ENCODE results near the gene POGZ. TPM values are rescaled to one million over a fixed set of nuclear protein-coding genes. Genes with fewer than 3 reads are reported as not detected.
"Not testable (repeated sequence)": the region's sequence is repeated elsewhere in the genome, so short reads cannot be mapped to it uniquely, and the experiment has no call there.

Gene POGZ
- total RNA-seq, 1 experiment from 2014 or later, result 98.4 TPM

DNA sequence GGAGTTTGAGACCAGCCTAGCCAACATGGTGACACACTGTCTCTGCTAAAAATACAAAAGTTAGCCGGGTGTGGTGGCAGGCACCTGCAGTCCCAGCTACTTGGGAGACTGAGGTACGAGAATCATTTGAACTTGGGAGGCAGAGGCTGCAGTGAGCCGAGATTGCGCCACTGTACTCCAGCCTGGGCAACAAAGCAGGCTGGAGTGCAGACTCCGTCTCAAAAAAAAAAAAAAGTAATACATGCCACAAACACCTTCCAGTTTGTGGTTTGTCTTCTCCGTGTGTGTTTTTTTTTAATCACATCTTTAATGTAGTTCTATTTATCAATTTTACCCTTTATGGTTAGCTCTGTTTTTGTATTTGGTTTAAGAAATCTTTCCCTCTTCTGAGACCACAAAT, 22.3 kb downstream of the POGZ start:
- Histone ChIP-seq H3K9me3 (ENCODE audit: low read depth, low read length, poor library complexity, severe bottlenecking) (no peaks in the 10 kb centered on the region), H3K27ac (ENCODE audit: low read depth, low read length, poor library complexity, severe bottlenecking) (no peak overlapping the region), H3K4me1 (ENCODE audit: insufficient read depth, low read length, poor library complexity, severe bottlenecking) (no peaks in the 10 kb centered on the region), H3K36me3 (ENCODE audit: insufficient read depth, low read length, poor library complexity, severe bottlenecking) (peaks cover 24% of the 10 kb centered on the region), H3K27me3 (replicated peaks; ENCODE audit: insufficient read depth, low read depth, low read length, poor library complexity) (no peaks in the 10 kb centered on the region), H3K4me3 (ENCODE audit: low read depth, low read length, poor library complexity, severe bottlenecking) (no peak overlapping the region)
- ChIA-PET POLR2A (ENCODE audit: low non-redundant PET) (no interaction called here), CTCF (no interaction called here)
- intact Hi-C loops (cut with micrococcal nuclease; ENCODE audit: unreplicated experiment), result no loop called here
- BruUV-seq (replicated peaks), result no TSS peak
- TF ChIP-seq, protein P1, sequence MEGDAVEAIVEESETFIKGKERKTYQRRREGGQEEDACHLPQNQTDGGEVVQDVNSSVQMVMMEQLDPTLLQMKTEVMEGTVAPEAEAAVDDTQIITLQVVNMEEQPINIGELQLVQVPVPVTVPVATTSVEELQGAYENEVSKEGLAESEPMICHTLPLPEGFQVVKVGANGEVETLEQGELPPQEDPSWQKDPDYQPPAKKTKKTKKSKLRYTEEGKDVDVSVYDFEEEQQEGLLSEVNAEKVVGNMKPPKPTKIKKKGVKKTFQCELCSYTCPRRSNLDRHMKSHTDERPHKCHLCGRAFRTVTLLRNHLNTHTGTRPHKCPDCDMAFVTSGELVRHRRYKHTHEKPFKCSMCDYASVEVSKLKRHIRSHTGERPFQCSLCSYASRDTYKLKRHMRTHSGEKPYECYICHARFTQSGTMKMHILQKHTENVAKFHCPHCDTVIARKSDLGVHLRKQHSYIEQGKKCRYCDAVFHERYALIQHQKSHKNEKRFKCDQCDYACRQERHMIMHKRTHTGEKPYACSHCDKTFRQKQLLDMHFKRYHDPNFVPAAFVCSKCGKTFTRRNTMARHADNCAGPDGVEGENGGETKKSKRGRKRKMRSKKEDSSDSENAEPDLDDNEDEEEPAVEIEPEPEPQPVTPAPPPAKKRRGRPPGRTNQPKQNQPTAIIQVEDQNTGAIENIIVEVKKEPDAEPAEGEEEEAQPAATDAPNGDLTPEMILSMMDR (conservative IDR thresholded peaks at IDR 0.05; ENCODE audit: low read depth, low read length), result no peak
- no peak for TF ChIP-seq EZH2 (IDR thresholded peaks at IDR 0.05; ENCODE audit: borderline replicate concordance, low read depth, low read length, poor library complexity, severe bottlenecking)
- no peak for DNase-seq (ENCODE audit: low spot score)

DNA sequence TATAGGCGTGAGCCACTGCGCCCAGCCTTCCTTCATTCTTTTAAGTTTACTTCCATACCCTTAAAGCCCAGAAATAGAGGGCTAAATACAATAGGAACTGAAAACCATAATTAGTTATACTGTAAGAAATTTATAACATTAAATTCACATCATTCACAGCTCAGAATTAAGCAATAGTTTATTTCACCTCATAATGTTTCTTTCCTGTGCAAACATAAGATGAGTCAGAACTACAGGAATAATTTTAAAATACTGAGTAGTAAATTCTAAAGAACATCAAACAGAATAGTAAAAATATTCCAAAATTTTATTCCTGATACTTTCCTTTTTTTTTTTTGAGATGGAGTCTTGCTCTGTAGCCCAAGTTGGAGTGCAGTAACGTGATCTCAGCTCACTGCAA, 24.1 kb downstream of the POGZ start:
- Histone ChIP-seq H3K9me3 (ENCODE audit: low read depth, low read length, poor library complexity, severe bottlenecking) (no peaks in the 10 kb centered on the region), H3K36me3 (ENCODE audit: insufficient read depth, low read length, poor library complexity, severe bottlenecking) (peaks cover 10% of the 10 kb centered on the region), H3K27me3 (replicated peaks; ENCODE audit: insufficient read depth, low read depth, low read length, poor library complexity) (no peaks in the 10 kb centered on the region), H3K27ac (ENCODE audit: low read depth, low read length, poor library complexity, severe bottlenecking) (no peak overlapping the region), H3K4me1 (ENCODE audit: insufficient read depth, low read length, poor library complexity, severe bottlenecking) (no peaks in the 10 kb centered on the region), H3K4me3 (ENCODE audit: low read depth, low read length, poor library complexity, severe bottlenecking) (no peak overlapping the region)
- TF ChIP-seq, protein P1 (conservative IDR thresholded peaks at IDR 0.05; ENCODE audit: low read depth, low read length), result no peak
- TF ChIP-seq EZH2 (IDR thresholded peaks at IDR 0.05; ENCODE audit: borderline replicate concordance, low read depth, low read length, poor library complexity, severe bottlenecking), result no peak
- ChIA-PET POLR2A (ENCODE audit: low non-redundant PET) (no interaction called here), CTCF (no interaction called here)
- no TSS peak for BruUV-seq (replicated peaks)
- intact Hi-C loops (cut with micrococcal nuclease; ENCODE audit: unreplicated experiment), result no loop called here
- no peak for DNase-seq (ENCODE audit: low spot score)

DNA sequence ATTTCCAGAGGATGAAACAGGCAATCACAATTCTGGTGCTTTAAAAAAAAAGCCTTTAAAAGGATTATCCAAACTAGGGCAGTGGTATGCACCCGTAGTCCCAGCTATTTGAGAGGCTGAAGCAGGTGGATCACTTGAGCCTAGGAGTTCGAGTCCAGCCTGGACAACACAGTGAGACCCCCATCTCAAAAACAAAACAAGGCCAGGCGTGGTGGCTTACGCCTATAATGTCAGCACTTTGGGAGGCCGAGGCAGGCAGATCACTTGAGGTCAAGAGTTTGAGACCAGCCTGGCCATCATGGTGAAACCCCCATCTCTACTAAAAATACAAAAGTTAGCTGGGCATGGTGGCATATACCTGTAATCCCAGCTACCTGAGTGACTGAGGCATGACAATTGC, 25.5 kb downstream of the POGZ start:
- POLR2A ChIA-PET (ENCODE audit: low non-redundant PET); BruUV-seq (replicated peaks): not testable (repeated sequence)
- peaks cover 21% of the 10 kb centered on the region for H3K36me3 ChIP-seq (ENCODE audit: insufficient read depth, low read length, poor library complexity, severe bottlenecking)

DNA sequence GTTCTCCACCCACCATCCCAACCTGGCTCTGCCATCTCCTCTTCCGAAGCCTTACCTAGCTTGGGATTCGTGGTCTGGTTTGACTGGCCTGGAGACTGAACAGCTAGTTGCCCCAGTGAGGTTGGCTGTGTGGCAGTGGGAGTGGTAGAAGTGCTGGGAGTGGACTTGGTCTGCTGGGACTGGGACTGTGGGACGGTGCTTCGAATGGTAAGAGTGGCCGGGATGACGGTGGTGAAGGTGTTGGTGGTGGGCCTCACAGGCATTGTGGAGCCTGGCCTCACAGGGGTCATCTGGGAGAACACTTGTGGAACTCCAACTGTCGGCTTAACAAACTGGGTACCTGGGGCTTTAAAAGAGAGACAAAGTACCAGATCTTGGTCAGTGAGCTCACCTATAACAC, 31.2 kb downstream of the POGZ start:
- CTCF ChIA-PET, result no interaction called here
- DNase-seq (ENCODE audit: low spot score), result no peak
- BruUV-seq (replicated peaks), result no TSS peak
- no peak overlapping the region for H3K4me3 ChIP-seq (ENCODE audit: low read depth, low read length, poor library complexity, severe bottlenecking)
- POLR2A ChIA-PET (ENCODE audit: low non-redundant PET), result no interaction called here
- no peaks in the 10 kb centered on the region for H3K9me3 ChIP-seq (ENCODE audit: low read depth, low read length, poor library complexity, severe bottlenecking)
- intact Hi-C loops (cut with micrococcal nuclease; ENCODE audit: unreplicated experiment), result no loop called here
- H3K4me1 ChIP-seq (ENCODE audit: insufficient read depth, low read length, poor library complexity, severe bottlenecking), result no peaks in the 10 kb centered on the region
- H3K36me3 ChIP-seq (ENCODE audit: insufficient read depth, low read length, poor library complexity, severe bottlenecking), result peaks cover 75% of the 10 kb centered on the region
- TF ChIP-seq, protein P1 (conservative IDR thresholded peaks at IDR 0.05; ENCODE audit: low read depth, low read length), result no peak
- TF ChIP-seq EZH2 (IDR thresholded peaks at IDR 0.05; ENCODE audit: borderline replicate concordance, low read depth, low read length, poor library complexity, severe bottlenecking), result no peak
- H3K27me3 ChIP-seq (replicated peaks; ENCODE audit: insufficient read depth, low read depth, low read length, poor library complexity), result no peaks in the 10 kb centered on the region
- no peak overlapping the region for H3K27ac ChIP-seq (ENCODE audit: low read depth, low read length, poor library complexity, severe bottlenecking)

More for the DNA sequence above, 25.5 kb downstream of the POGZ start:
- H3K4me3 ChIP-seq (ENCODE audit: low read depth, low read length, poor library complexity, severe bottlenecking); H3K9me3 ChIP-seq (ENCODE audit: low read depth, low read length, poor library complexity, severe bottlenecking); H3K4me1 ChIP-seq (ENCODE audit: insufficient read depth, low read length, poor library complexity, severe bottlenecking); H3K27ac ChIP-seq (ENCODE audit: low read depth, low read length, poor library complexity, severe bottlenecking); intact Hi-C loops (cut with micrococcal nuclease; ENCODE audit: unreplicated experiment); H3K27me3 ChIP-seq (replicated peaks; ENCODE audit: insufficient read depth, low read depth, low read length, poor library complexity); CTCF ChIA-PET; DNase-seq (ENCODE audit: low spot score): not testable (repeated sequence)
